SH-SY5Y (cell line): ENCODE data around the gene NTN4.

Experiments used
- GATA2 ChIP-seq: IDR thresholded peaks from 2 replicates; pipeline ENCODE4 v1.6.1; 2011; ENCODE audit warnings: mild to moderate bottlenecking, low read depth, low read length
- GATA3 ChIP-seq: IDR thresholded peaks from 2 replicates; pipeline ENCODE4 v1.6.1; 2011; ENCODE audit warnings: low read depth, mild to moderate bottlenecking, low read length, moderate library complexity

- TF ChIP-seq GATA3 (no peak), GATA2 (no peak)
Measured at GRCh38 chr12:95790033-95790916, at the start of gene NTN4.
